Measurements from ENCODE around the gene ZBTB18. TPM values are rescaled to one million over a fixed set of nuclear protein-coding genes. Genes with fewer than 3 reads are reported as not detected.

The ZBTB18 gene
- total RNA-seq, 4 donors from 2014 or later: 3.8 to 8.8 (median 6.7) TPM

- 94 to 95% methylated on average over 2 of the region's 2 CpGs for WGBS, 2 donors
- peaks cover 0 to 13% (median 0%) of the 10 kb centered on the region in 3 donors for H3K36me3 ChIP-seq
- TF ChIP-seq POLR2A (IDR thresholded peaks at IDR 0.05) (no peak), CTCF (IDR thresholded peaks at IDR 0.05) (no peak)
- H3K4me1 ChIP-seq: peaks cover 0 to 6% (median 0%) of the 10 kb centered on the region in 3 donors
- intact Hi-C loops (cut with DNase I): no loop called here
- no peaks in the 10 kb centered on the region for H3K9me3 ChIP-seq
- no peak overlapping the region for H3K4me3 ChIP-seq
- no peak overlapping the region for H3K27ac ChIP-seq
- no peak for DNase-seq
- H3K27me3 ChIP-seq: no peaks in the 10 kb centered on the region
Observed at GRCh38 chr1:244060686-244061085, 9.6 kb downstream of the ZBTB18 start.

- no peaks in the 10 kb centered on the region for H3K27me3 ChIP-seq
- TF ChIP-seq POLR2A (IDR thresholded peaks at IDR 0.05) (no peak), CTCF (IDR thresholded peaks at IDR 0.05) (no peak)
Observed at GRCh38 chr1:244062156-244062725, 11.2 kb downstream of the ZBTB18 start.

GRCh38 chr1:244063498-244063897, 12.4 kb downstream of the ZBTB18 start:
- Histone ChIP-seq H3K4me3 (no peak overlapping the region), H3K27ac (no peak overlapping the region), H3K27me3 (no peaks in the 10 kb centered on the region), H3K4me1 (peaks cover 0 to 22% (median 0%) of the 10 kb centered on the region in 3 donors), H3K36me3 (no peaks in the 10 kb centered on the region), H3K9me3 (no peaks in the 10 kb centered on the region)
- no peak for DNase-seq
- 75 to 88% methylated on average over 6 of the region's 6 CpGs for WGBS, 2 donors
- intact Hi-C loops (cut with DNase I): no loop called here
- TF ChIP-seq POLR2A (IDR thresholded peaks at IDR 0.05) (no peak), CTCF (IDR thresholded peaks at IDR 0.05) (no peak)

More at GRCh38 chr1:244062156-244062725, 11.2 kb downstream of the ZBTB18 start:
- H3K9me3 ChIP-seq: no peaks in the 10 kb centered on the region
- H3K4me3 ChIP-seq: no peak overlapping the region
- H3K36me3 ChIP-seq: no peaks in the 10 kb centered on the region
- no peak for DNase-seq
- H3K4me1 ChIP-seq: peaks cover 0 to 19% (median 0%) of the 10 kb centered on the region in 3 donors
- intact Hi-C loops (cut with DNase I): no loop called here
- WGBS, 2 donors: 85 to 89% methylated on average over 4 of the region's 4 CpGs
- no peak overlapping the region for H3K27ac ChIP-seq

DNA sequence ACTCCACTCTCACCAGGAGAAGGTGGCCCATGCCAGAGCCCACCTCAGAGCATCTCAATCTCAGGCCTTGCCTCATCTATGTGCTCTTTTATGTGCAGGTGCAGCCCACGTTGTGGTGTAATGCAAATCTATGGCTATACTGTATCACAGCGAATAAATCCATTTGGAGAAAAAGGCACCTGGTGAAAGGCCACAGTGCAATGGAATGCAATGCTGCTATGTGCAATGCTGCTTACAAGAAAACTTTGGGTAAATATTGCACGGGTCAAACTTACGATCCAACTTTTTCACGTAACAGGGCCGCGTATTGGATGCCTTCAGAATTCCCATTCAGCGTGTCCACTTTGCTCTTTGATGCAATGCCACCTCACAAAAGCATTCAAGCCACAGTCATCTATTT, 13.5 kb downstream of the ZBTB18 start:
- DNase-seq: no peak
- no peak for TF ChIP-seq CTCF (IDR thresholded peaks at IDR 0.05)
- H3K27ac ChIP-seq: no peak overlapping the region
- intact Hi-C loops (cut with DNase I): no loop called here
- WGBS, 2 donors: 92% methylated on average over 8 of the region's 8 CpGs
- peaks cover 0 to 22% (median 0%) of the 10 kb centered on the region in 3 donors for H3K4me1 ChIP-seq
- no peaks in the 10 kb centered on the region for H3K36me3 ChIP-seq
- H3K9me3 ChIP-seq: no peaks in the 10 kb centered on the region
- no peaks in the 10 kb centered on the region for H3K27me3 ChIP-seq
- no peak overlapping the region for H3K4me3 ChIP-seq

GRCh38 chr1:244065063-244065793, 14.1 kb downstream of the ZBTB18 start:
- no peak overlapping the region for H3K27ac ChIP-seq
- H3K36me3 ChIP-seq: no peaks in the 10 kb centered on the region
- H3K9me3 ChIP-seq: no peaks in the 10 kb centered on the region
- intact Hi-C loops (cut with DNase I): no loop called here
- H3K4me1 ChIP-seq: peaks cover 0 to 22% (median 0%) of the 10 kb centered on the region in 3 donors
- H3K27me3 ChIP-seq: no peaks in the 10 kb centered on the region
- no peak for DNase-seq
- TF ChIP-seq CTCF (IDR thresholded peaks at IDR 0.05): no peak
- no peak for TF ChIP-seq POLR2A (IDR thresholded peaks at IDR 0.05)
- 49 to 53% methylated on average over 8 to 9 of the region's 9 CpGs for WGBS, 2 donors
- no peak overlapping the region for H3K4me3 ChIP-seq
